Activated naive CD4-positive, alpha-beta T cell treated with anti-CD3 and anti-CD28 coated beads for 36 hours (primary cell): ENCODE measurements around the gene SLC12A6. TPM values are rescaled to one million over a fixed set of nuclear protein-coding genes. Genes with fewer than 3 reads are reported as not detected.
A peak's percentile ranks its signal among the peaks of the same experiment; 100 is the strongest.

Experiments
- CTCF ChIA-PET: fragments of 350-600 bp; sonication (Branson Sonifier 250); formaldehyde crosslinking; loops from one replicate; lab custom pipeline; 2021; ENCODE audit warnings: antibody characterized with exemption; lab: Charles Lee
- DNase-seq: peaks from one replicate; pipeline ENCODE4 v3.0.0-alpha.2; 2020
- H3K27ac Mint-ChIP-seq: one replicate; pipeline ENCODE4 v1.8.0; 2021; ENCODE audit warnings: mild to moderate bottlenecking, mixed read lengths
- H3K27me3 Mint-ChIP-seq: one replicate; pipeline ENCODE4 v1.8.0; 2021; ENCODE audit warnings: low read depth, mixed read lengths
- H3K36me3 Mint-ChIP-seq: one replicate; pipeline ENCODE4 v1.8.0; 2021; ENCODE audit warnings: low read depth, mixed read lengths
- H3K4me1 Mint-ChIP-seq: one replicate; pipeline ENCODE4 v1.8.0; 2021; ENCODE audit warnings: low read depth, mixed read lengths
- H3K4me3 Mint-ChIP-seq: one replicate; pipeline ENCODE4 v1.8.0; 2021; ENCODE audit warnings: mild to moderate bottlenecking, moderate library complexity, mixed read lengths
- H3K9me3 Mint-ChIP-seq: one replicate; pipeline ENCODE4 v1.8.0; 2021; ENCODE audit warnings: mixed read lengths
- intact Hi-C: fragments of 100-400 bp; cut with micrococcal nuclease; formaldehyde crosslinking; loops from one replicate; pipeline ENCODE4 v1.15.1; 2023
- total RNA-seq, 2 experiments: library from RNA; stranded (reverse); gene quantifications; one replicate each; pipeline ENCODE4 v1.2.3, GENCODE V29; 2021

SLC12A6 gene
- total RNA-seq, 2 experiments from 2014 or later, result 24.6 to 28.7 TPM

DNA sequence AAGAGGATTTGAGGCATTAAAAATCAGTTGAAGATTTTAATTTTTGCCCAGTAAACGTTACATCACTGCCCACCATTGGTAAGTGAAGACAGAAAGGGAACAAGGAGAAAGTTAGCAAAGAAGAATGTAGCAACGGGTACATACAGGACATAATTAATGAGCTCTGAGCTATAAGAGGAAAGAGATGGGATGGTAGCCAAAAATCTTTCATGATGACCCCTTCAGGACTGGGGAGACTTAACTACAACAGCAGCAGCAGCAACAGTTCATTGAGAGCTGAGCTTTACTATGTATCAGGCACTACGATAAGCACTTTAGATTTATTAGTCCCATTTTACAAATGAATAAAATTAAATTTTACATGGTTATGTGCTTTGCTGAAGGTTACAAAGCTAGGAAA lies 94.4 kb downstream of the SLC12A6 start:
- Mint-ChIP-seq H3K36me3 (peaks cover 15% of the 10 kb centered on the region), H3K4me3 (no peak overlapping the region), H3K4me1 (peaks cover 38% of the 10 kb centered on the region), H3K9me3 (no peaks in the 10 kb centered on the region), H3K27me3 (no peaks in the 10 kb centered on the region), H3K27ac (no peak overlapping the region)
- intact Hi-C loops, result no loop called here
- CTCF ChIA-PET, result interaction anchor here (1.0 to 3.3 kb wide), 5 partner anchors 87 to 669 kb away, joined by 3 to 15 read pairs (median 4); no protein-coding TSS in a partner anchor
- DNase-seq, result no peak

DNA sequence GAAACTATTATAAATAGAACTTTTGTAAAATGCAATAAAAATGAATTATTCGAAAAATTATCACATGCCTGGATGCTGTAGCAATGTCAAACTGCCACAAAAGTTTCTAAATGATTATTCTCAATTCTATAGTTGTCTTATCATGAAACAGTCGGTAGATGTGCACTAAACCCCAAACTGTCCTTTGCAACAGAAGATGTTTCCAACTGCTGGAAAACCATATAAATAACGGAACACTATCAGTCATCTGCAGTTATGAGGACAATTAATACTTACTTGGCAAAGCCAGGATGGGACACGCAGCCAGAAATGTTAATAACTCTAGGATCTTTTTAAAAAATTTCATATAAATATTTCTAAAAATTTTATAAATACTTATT lies 95.3 kb downstream of the SLC12A6 start:
- Mint-ChIP-seq H3K4me1 (peaks cover 38% of the 10 kb centered on the region), H3K4me3 (no peak overlapping the region), H3K27me3 (no peaks in the 10 kb centered on the region), H3K36me3 (peaks cover 17% of the 10 kb centered on the region), H3K9me3 (no peaks in the 10 kb centered on the region), H3K27ac (no peak overlapping the region)
- CTCF ChIA-PET, result interaction anchor here (0.6 to 3.3 kb wide), 16 partner anchors 14 to 345 kb away, joined by 3 to 16 read pairs (median 4); partner anchors contain the start of genes LPCAT4 and SLC12A6
- intact Hi-C loops, result no loop called here
- DNase-seq, result no peak

DNA sequence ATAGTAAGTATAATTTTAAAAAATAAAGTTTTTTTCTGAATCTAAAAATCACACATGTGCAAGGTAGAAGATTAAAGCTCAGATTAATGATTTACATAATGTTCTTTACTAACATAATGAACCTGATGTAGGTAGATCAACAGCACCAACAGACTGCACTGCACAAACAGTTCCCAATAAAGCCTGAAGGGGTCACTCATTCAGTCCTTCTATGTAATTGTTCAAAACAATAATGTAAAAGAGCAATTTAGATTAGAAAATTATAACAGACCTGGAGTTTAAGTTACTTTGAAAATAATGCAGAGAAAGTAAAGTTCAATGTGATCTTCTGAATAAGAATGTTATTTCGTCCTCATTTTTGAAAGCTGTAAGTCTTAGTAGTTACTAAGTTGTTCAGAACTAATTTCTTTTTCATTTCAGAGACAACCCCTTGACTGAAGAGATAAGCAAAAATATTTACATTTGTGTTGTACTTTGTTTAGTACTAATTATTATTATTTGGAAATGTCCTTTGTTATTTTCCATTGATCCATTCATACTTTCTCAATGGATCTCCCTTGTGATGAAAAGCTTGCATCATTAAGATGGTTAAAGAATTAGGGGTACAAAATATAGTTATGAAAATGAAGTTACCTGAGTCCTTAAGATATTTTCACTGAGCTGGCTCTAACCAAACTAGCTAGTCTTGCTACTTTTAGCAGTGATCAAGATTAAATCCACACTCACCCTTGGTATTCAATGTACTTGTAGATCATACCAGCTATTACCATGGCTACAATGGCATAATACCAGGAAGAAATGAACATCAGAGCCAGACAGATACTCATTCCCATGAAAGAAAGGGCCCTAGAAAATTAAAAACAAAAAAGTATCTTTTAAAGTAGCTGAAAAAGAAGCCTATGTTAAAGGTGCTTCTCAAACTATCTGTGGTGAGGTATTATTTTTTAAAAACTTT lies 95.9 kb downstream of the SLC12A6 start:
- Mint-ChIP-seq H3K36me3 (peaks cover 18% of the 10 kb centered on the region), H3K27ac (peak overlapping the region; percentile 54), H3K4me1 (peaks cover 38% of the 10 kb centered on the region), H3K4me3 (no peak overlapping the region), H3K9me3 (no peaks in the 10 kb centered on the region), H3K27me3 (no peaks in the 10 kb centered on the region)
- DNase-seq, result peak; percentile 45
- intact Hi-C loops, result loop anchor here (1.0 kb wide), 1 partner anchor 126 kb away; the partner anchor contains the start of gene LPCAT4
- CTCF ChIA-PET, result interaction anchor here (0.5 to 3.3 kb wide), 25 partner anchors 14 to 346 kb away, joined by 3 to 16 read pairs (median 4); partner anchors contain the start of genes EMC4, KATNBL1, LPCAT4 and NOP10

DNA sequence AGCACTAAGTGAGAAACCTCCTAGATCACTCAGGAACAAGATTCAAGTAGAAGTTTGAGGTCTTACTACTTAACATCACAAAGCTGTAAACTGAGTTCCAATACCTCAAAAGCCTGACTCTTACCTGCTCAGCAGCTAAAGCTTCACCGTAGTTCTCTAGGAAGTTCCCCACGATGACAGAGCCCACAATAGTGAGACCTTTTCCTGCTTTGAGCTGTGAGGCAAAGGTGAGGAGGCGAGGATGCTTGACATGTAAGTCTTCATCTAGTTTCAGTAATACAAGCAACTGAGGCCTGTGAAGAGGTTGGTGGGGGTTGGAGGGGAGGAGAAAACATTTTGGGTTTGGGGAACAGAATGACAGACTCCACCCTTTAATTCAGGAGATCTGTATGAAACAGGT lies 97.0 kb downstream of the SLC12A6 start:
- H3K9me3 Mint-ChIP-seq, result no peaks in the 10 kb centered on the region
- H3K27me3 Mint-ChIP-seq, result no peaks in the 10 kb centered on the region
- H3K36me3 Mint-ChIP-seq, result peaks cover 25% of the 10 kb centered on the region
- peak; percentile 59 for DNase-seq
- H3K4me1 Mint-ChIP-seq, result peaks cover 38% of the 10 kb centered on the region
- H3K27ac Mint-ChIP-seq, result peak overlapping the region; percentile 76
- CTCF ChIA-PET, result interaction anchor here (0.6 to 3.3 kb wide), 14 partner anchors 16 to 366 kb away, joined by 3 to 16 read pairs (median 6); partner anchors contain the start of genes EMC4, KATNBL1, LPCAT4 and NOP10
- H3K4me3 Mint-ChIP-seq, result no peak overlapping the region
- intact Hi-C loops, result no loop called here

DNA sequence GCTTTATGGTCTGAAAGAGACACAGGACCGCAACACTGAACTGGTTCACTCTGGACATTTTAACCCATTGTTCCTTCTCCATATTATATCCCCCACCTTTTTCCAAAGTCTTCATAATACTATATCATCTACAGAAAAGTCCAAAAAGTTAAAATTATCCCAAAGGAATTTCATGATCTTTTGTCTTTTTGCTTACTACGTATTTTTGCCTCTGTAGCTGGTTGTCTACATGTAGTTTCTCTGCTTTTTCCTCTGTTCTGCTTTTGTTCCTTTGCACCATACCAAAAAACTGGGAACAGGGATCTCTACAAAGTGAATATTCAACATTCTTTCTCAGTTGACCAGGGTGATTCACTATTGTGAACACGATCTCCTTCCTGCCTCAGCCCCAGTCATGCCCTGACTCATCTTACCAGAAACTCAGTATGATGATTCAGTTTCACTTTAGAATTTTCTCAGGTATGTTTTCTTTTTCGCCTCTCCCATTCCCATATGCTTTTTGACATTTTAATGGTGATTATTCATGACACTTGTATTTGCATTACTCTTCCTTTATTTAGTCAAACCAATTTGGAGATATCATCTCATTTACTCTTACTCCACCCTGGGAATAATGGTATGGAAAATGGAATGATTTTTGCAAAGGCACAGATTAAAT lies 98.3 kb downstream of the SLC12A6 start:
- H3K27me3 Mint-ChIP-seq, result no peaks in the 10 kb centered on the region
- H3K4me3 Mint-ChIP-seq, result no peak overlapping the region
- peak; percentile 72 for DNase-seq
- H3K27ac Mint-ChIP-seq, result peak overlapping the region; percentile 77
- intact Hi-C loops, result loop anchor here (1.0 kb wide), 5 partner anchors 14 to 349 kb away; partner anchors contain the start of genes EMC4, NOP10 and NUTM1
- H3K36me3 Mint-ChIP-seq, result peaks cover 26% of the 10 kb centered on the region
- CTCF ChIA-PET, result interaction anchor here (0.6 to 1.1 kb wide), 2 partner anchors 66 to 86 kb away, joined by 3 read pairs; no protein-coding TSS in a partner anchor
- H3K4me1 Mint-ChIP-seq, result peaks cover 38% of the 10 kb centered on the region
- H3K9me3 Mint-ChIP-seq, result no peaks in the 10 kb centered on the region

DNA sequence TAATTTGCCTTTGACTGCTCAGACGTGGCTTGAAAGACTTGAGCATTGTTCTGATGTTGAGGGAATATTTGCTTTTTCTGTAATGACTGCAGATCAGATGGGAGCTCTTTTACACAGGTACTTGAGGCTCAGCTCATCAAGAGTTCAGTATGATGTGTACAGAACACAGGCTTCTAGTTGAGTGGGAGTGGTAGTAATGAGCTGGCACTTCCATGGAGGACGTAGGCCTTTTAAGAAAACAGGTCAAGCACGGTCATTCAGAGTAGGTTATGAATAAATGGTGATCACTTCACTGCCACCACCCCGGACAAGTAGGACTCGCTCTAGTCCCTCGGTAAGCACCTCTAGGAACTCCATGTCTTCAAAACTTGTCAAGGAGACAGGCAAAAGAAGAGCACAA lies 104.0 kb downstream of the SLC12A6 start:
- H3K4me3 Mint-ChIP-seq, result no peak overlapping the region

DNA sequence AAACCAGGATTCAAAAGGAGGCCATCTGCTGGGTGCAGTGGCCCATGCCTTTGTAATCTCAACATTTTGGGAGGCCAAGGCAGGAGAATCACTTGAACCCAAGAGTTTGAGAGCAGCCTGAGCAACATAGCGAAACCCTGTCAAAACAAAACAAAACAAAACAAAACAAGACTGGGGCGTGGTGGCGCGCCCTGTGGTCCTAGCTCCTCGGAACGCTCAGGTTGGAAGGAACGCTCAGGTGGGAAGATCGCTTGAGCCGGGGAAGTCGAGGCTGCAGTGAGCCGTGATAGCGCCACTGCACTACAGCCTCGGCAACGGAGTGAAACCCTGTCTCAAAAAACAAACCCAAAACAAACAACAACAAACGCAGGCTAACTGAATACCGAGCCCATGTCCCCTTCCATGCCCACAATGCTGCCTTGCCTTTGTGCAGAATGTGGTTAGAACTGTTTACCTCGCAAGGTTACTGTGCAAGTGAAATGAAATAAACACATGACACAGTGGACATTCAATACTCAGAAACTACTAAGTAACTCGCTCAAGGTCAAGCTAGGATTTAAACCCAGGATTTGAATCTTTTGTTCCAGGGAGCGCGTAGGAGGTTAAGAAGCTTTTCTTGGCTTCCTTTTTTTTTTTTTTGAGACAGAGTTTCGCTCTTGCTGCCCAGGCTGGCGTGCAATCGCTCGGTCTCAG lies 113.5 kb downstream of the SLC12A6 start:
- H3K9me3 Mint-ChIP-seq, result no peaks in the 10 kb centered on the region
- H3K36me3 Mint-ChIP-seq, result peaks cover 18% of the 10 kb centered on the region

More for the DNA sequence above, 104.0 kb downstream of the SLC12A6 start:
- H3K27ac Mint-ChIP-seq, result peak overlapping the region; percentile 57
- no peaks in the 10 kb centered on the region for H3K9me3 Mint-ChIP-seq
- CTCF ChIA-PET, result interaction anchor here (0.8 to 1.3 kb wide), 3 partner anchors 24 to 135 kb away, joined by 3 read pairs; partner anchors contain the start of gene KATNBL1
- peaks cover 6% of the 10 kb centered on the region for H3K4me1 Mint-ChIP-seq
- intact Hi-C loops, result no loop called here
- DNase-seq, result no peak
- H3K36me3 Mint-ChIP-seq, result peaks cover 30% of the 10 kb centered on the region
- H3K27me3 Mint-ChIP-seq, result no peaks in the 10 kb centered on the region

DNA sequence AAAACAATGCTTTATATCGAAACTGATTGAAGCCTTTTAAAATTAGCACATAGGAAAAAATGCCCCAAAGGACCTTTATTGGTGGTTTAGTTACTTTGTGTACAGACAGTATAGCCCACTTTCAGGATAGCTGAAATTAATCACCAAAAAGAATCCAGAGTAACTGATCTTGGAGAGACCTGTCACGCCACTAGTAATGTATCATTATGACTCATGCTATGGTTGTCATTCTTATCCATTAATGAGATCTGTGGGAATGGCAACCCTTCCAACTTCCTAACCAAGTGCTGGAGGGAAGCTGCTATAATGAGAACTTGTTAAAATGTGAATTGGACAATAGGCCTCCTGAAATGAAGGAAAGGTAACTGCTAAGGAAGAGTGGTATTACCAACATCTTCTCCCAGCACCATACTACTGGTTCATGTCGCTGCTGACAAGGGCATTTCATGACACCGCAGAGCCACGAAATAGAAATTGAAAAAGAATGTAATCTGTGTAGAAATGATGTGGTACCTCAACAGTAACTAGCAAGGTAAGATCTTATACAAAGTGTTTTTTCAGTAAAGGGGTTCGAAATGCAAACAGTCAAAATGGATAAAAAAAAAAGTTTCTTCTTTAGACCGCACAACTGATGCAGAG lies 119.9 kb downstream of the SLC12A6 start:
- CTCF ChIA-PET, result interaction anchor here (1.4 kb wide), 1 partner anchor 9 kb away, joined by 3 read pairs; no protein-coding TSS in a partner anchor
- Mint-ChIP-seq H3K4me1 (no peaks in the 10 kb centered on the region), H3K36me3 (no peaks in the 10 kb centered on the region), H3K27me3 (no peaks in the 10 kb centered on the region), H3K4me3 (no peak overlapping the region), H3K9me3 (no peaks in the 10 kb centered on the region), H3K27ac (no peak overlapping the region)
- intact Hi-C loops, result loop anchor here (10.0 kb wide), 1 partner anchor 483 kb away; no protein-coding TSS in a partner anchor
- DNase-seq, result no peak

More for the DNA sequence above, 113.5 kb downstream of the SLC12A6 start:
- CTCF ChIA-PET, result no interaction called here
- no peak for DNase-seq
- H3K4me1 Mint-ChIP-seq, result peaks cover 31% of the 10 kb centered on the region
- H3K4me3 Mint-ChIP-seq, result peak overlapping the region; percentile 96
- intact Hi-C loops, result loop anchor here (1.0 to 5.0 kb wide), 3 partner anchors 122 to 763 kb away; partner anchors contain the start of genes LPCAT4, PGBD4 and ZNF770
- no peaks in the 10 kb centered on the region for H3K27me3 Mint-ChIP-seq
- H3K27ac Mint-ChIP-seq, result peak overlapping the region; percentile 97

DNA sequence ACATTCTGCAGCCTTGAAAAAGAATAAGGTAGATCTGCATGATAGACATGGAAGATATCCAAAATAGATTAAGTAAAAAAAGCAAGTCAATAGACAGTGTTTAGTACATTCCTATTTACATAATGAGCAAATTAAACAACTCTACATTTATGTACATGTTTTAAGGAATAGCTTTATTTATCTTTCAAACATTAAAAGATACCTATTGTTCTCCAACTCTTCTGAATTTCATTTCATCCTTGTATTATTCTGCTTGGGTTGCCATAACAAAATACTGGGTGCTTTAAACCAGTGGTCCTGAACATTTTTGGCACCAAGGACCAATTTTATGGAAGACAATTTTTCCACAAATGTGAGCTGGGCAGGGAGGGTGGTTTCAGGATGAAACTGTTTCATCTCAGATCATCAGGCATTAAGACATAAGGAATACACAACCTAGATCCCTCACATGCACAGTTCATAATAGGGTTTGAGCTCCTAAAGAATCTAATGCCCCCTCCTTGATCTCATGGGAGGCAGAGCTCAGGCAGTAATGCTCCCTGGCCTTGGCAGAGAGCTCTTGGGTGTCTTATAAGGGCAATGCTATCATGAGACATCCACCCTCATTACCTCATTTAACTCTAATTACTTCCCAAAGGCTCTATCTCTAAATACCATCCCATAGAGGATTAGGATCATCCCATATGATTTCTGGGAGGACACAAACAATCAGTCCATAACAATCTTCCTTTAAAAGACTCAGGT lies 120.9 kb downstream of the SLC12A6 start:
- Mint-ChIP-seq H3K27me3 (no peaks in the 10 kb centered on the region), H3K27ac (no peak overlapping the region), H3K9me3 (no peaks in the 10 kb centered on the region), H3K4me1 (no peaks in the 10 kb centered on the region), H3K4me3 (no peak overlapping the region), H3K36me3 (no peaks in the 10 kb centered on the region)
- intact Hi-C loops, result loop anchor here (10.0 kb wide), 1 partner anchor 482 kb away; no protein-coding TSS in a partner anchor
- no peak for DNase-seq
- CTCF ChIA-PET, result interaction anchor here (1.1 to 1.4 kb wide), 4 partner anchors 9 to 371 kb away, joined by 3 to 5 read pairs (median 4); partner anchors contain the start of gene LPCAT4

DNA sequence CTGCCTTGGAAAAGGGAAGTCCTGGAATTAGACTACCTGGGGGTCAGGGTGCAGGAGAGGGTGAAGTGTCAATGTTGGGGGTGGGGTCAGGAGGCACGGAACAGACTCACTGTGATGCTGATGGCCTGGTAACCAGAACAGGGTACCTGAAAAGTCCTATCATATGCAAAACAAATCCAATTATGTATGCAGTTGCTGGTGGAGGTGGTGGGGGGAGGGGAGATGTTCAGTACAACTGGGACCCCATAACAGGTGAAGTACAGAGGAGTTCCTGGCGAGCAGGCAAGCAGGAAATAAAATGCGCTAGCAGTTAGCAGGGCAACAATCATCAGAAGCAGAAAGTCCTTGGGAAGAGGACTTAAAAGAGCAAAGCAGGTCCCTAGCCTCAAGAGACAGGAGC lies 123.4 kb downstream of the SLC12A6 start:
- Mint-ChIP-seq H3K9me3 (no peaks in the 10 kb centered on the region), H3K27ac (no peak overlapping the region), H3K36me3 (no peaks in the 10 kb centered on the region), H3K4me3 (no peak overlapping the region), H3K27me3 (no peaks in the 10 kb centered on the region), H3K4me1 (peaks cover 2% of the 10 kb centered on the region)
- intact Hi-C loops, result loop anchor here (5.0 to 10.0 kb wide), 2 partner anchors 479 to 922 kb away; no protein-coding TSS in a partner anchor
- DNase-seq, result no peak
- CTCF ChIA-PET, result interaction anchor here (0.6 kb wide), 1 partner anchor 378 kb away, joined by 6 read pairs; no protein-coding TSS in a partner anchor
